HCT116 (cell line): ENCODE data around the gene TUBB4B. TPM values are rescaled to one million over a fixed set of nuclear protein-coding genes. Genes with fewer than 3 reads are reported as not detected.

Source experiments
- ATAC-seq: fragments of 200-7000 bp; cut with Tn5 transposase; 2 replicates; pipeline ENCODE4 v1.9.1; 2020; ENCODE audit warnings: mild to moderate bottlenecking, moderate library complexity
- BruUV-seq: library from RNA; stranded (reverse); fragments of 400-500 nt; replicated peaks from 2 replicates; lab custom pipeline; 2021; lab: Mats Ljungman, UMichigan
- CTCF ChIA-PET: fragments of 300-600 bp; sonication (Branson Sonifier 250); formaldehyde crosslinking; loops from one replicate; lab custom pipeline; 2021; ENCODE audit warnings: antibody characterized with exemption; lab: Charles Lee
- POLR2A ChIA-PET: fragments of 300-600, 350-600 bp; sonication (Branson Sonifier 250); formaldehyde crosslinking; loops from one replicate; lab custom pipeline; 2021; ENCODE audit warnings: antibody characterized with exemption; lab: Charles Lee
- RAD21 ChIA-PET, 2 experiments: fragments of 300-600 bp; sonication (Branson Sonifier 250); formaldehyde crosslinking; loops; one replicate each; lab custom pipeline; 2023; ENCODE audit warnings: low total read pairs in 2 of 2; ENCODE audit not compliant: uncharacterized antibody in 2 of 2, unreplicated experiment in 2 of 2, low non-redundant PET in 1 of 2; lab: Charles Lee
- DNase-seq: peaks from one replicate; pipeline ENCODE4 v3.0.0-alpha.2; 2010; ENCODE audit warnings: low read depth, low spot score
- H2AFZ ChIP-seq: fragments of 200-600 bp; shearing (Covaris generic), sonication (generic); 2 replicates; pipeline ENCODE4 v1.6.1; 2017; ENCODE audit warnings: low read depth, mixed run types, mixed read lengths, antibody characterized with exemption, low read length; ENCODE audit not compliant: poor library complexity, severe bottlenecking
- H3K27ac ChIP-seq: 2 replicates; pipeline ENCODE4 v1.5.1; 2012; ENCODE audit warnings: low read depth, low read length
- H3K27me3 ChIP-seq: fragments of 200-600 bp; sonication (generic); 2 replicates; pipeline ENCODE4 v1.6.1; 2016; ENCODE audit warnings: mixed run types, low read length, mixed read lengths; ENCODE audit not compliant: insufficient read depth
- H3K36me3 ChIP-seq, 2 experiments: fragments of 200-500 bp in 1 of 2; fragments of 200-600 bp in 1 of 2; sonication (Bioruptor generic) in 1 of 2; sonication (generic) in 1 of 2; 2 replicates each; pipeline versions ENCODE4 v1.5.1 to v1.6.1; 2014 to 2016; ENCODE audit warnings: low read length in 2 of 2, inconsistent platforms in 1 of 2, mixed read lengths in 1 of 2, mixed run types in 1 of 2; ENCODE audit not compliant: insufficient read depth in 2 of 2, control insufficient read depth in 1 of 2
- H3K4me1 ChIP-seq, 2 experiments: fragments of 200-600 bp in 1 of 2; sonication (generic) in 1 of 2; 2 replicates each; pipeline versions ENCODE4 v1.5.1 to v1.6.1; 2012 to 2017; ENCODE audit warnings: low read length in 2 of 2, inconsistent platforms in 1 of 2, mild to moderate bottlenecking in 1 of 2, mixed read lengths in 1 of 2, mixed run types in 1 of 2, moderate library complexity in 1 of 2; ENCODE audit not compliant: insufficient read depth in 2 of 2, control insufficient read depth in 1 of 2
- H3K4me2 ChIP-seq: fragments of 200-600 bp; sonication (generic); 2 replicates; pipeline ENCODE4 v1.6.1; 2017; ENCODE audit warnings: mixed run types, low read length, mixed read lengths
- H3K4me3 ChIP-seq, 2 experiments: fragments of 200-600 bp in 1 of 2; sonication (generic) in 1 of 2; replicated peaks in 1 of 2; 2 replicates each; pipeline ENCODE4 v1.5.1; 2011 to 2016; ENCODE audit warnings: low read length in 2 of 2, control low read depth in 1 of 2, low read depth in 1 of 2, mild to moderate bottlenecking in 1 of 2, mixed read lengths in 1 of 2, mixed run types in 1 of 2
- H3K79me2 ChIP-seq: fragments of 200-600 bp; sonication (generic); 2 replicates; pipeline ENCODE4 v1.6.1; 2017; ENCODE audit warnings: mild to moderate bottlenecking, mixed run types, low read length, moderate library complexity, mixed read lengths; ENCODE audit not compliant: insufficient read depth
- H3K9ac ChIP-seq: fragments of 200-600 bp; sonication (generic); 2 replicates; pipeline ENCODE4 v1.6.1; 2016; ENCODE audit warnings: low read length, mixed read lengths
- H3K9me2 ChIP-seq: fragments of 200-600 bp; sonication (generic), shearing (Covaris generic); 2 replicates; pipeline ENCODE4 v1.6.1; 2017; ENCODE audit warnings: mixed run types, mild to moderate bottlenecking, moderate library complexity; ENCODE audit not compliant: insufficient read depth
- H3K9me3 ChIP-seq, 2 experiments: fragments of 200-500 bp in 1 of 2; fragments of 200-600 bp in 1 of 2; sonication (Bioruptor generic) in 1 of 2; sonication (generic) in 1 of 2; 2 replicates each; pipeline ENCODE4 v1.6.1; 2014 to 2017; ENCODE audit warnings: low read length in 2 of 2, mixed read lengths in 2 of 2, inconsistent platforms in 1 of 2, low read depth in 1 of 2, mild to moderate bottlenecking in 1 of 2, mixed run types in 1 of 2, moderate library complexity in 1 of 2; ENCODE audit not compliant: control insufficient read depth in 1 of 2, insufficient read depth in 1 of 2
- H4K20me1 ChIP-seq: fragments of 200-600 bp; sonication (generic), shearing (Covaris generic); 2 replicates; pipeline ENCODE4 v1.6.1; 2017; ENCODE audit warnings: mixed run types, mild to moderate bottlenecking, moderate library complexity; ENCODE audit not compliant: insufficient read depth
- CBX3 ChIP-seq: IDR thresholded peaks from 2 replicates; pipeline ENCODE4 v1.6.1; 2012; ENCODE audit warnings: low read depth
- CEBPB ChIP-seq: IDR thresholded peaks from 2 replicates; pipeline ENCODE4 v1.6.1; 2012; ENCODE audit warnings: low read depth
- ELF1 ChIP-seq: IDR thresholded peaks from 2 replicates; pipeline ENCODE4 v1.6.1; 2012; ENCODE audit warnings: low read depth, borderline replicate concordance
- EZH2phosphoT487 ChIP-seq: fragments of 200-600 bp; IDR thresholded peaks from 2 replicates; pipeline ENCODE4 v1.6.1; 2018; ENCODE audit warnings: antibody characterized with exemption, borderline replicate concordance
- RAD21 ChIP-seq: IDR thresholded peaks from 2 replicates; pipeline ENCODE4 v1.6.1; 2012; ENCODE audit warnings: low read depth, mild to moderate bottlenecking
- SRF ChIP-seq: IDR thresholded peaks from 2 replicates; pipeline ENCODE4 v1.6.1; 2012; ENCODE audit warnings: low read depth
- TCF7L2 ChIP-seq: IDR thresholded peaks from 2 replicates; pipeline ENCODE4 v1.7.0; 2011; ENCODE audit warnings: borderline replicate concordance, inconsistent platforms; ENCODE audit not compliant: insufficient read depth, insufficient read length; ENCODE audit errors: extremely low read depth
- YY1 ChIP-seq: IDR thresholded peaks from 2 replicates; pipeline ENCODE4 v1.6.1; 2011; ENCODE audit warnings: low read length, low read depth, moderate library complexity, mild to moderate bottlenecking; ENCODE audit not compliant: insufficient replicate concordance; ENCODE audit errors: extremely low read depth
- ZFX ChIP-seq: fragments of 450-650 bp; IDR thresholded peaks from 2 replicates; pipeline ENCODE4 v1.6.1; 2017
- ZNF274 ChIP-seq: fragments of 200-500 bp; sonication (Bioruptor generic); IDR thresholded peaks from 2 replicates; pipeline ENCODE4 v1.6.1; 2014; ENCODE audit warnings: mild to moderate bottlenecking, low read depth, low read length, inconsistent platforms
- intact Hi-C: fragments of 100-400 bp; cut with micrococcal nuclease; formaldehyde crosslinking; loops from 2 replicates; pipeline ENCODE4 v1.10.0; 2022
- total RNA-seq: library from RNA; stranded (reverse); gene quantifications from one replicate; pipeline ENCODE4 v1.2.1, GENCODE V29; 2021; ENCODE audit not compliant: unreplicated experiment
- TF ChIP-seq, protein P1 (sequence below): IDR thresholded peaks from 2 replicates; pipeline ENCODE4 v1.6.1; 2012; ENCODE audit warnings: low read depth
- TF ChIP-seq, protein P2 (sequence below): IDR thresholded peaks from 2 replicates; pipeline ENCODE4 v1.6.1; 2012

Gene TUBB4B
- total RNA-seq, 1 experiment from 2014 or later = 502 TPM

DNA sequence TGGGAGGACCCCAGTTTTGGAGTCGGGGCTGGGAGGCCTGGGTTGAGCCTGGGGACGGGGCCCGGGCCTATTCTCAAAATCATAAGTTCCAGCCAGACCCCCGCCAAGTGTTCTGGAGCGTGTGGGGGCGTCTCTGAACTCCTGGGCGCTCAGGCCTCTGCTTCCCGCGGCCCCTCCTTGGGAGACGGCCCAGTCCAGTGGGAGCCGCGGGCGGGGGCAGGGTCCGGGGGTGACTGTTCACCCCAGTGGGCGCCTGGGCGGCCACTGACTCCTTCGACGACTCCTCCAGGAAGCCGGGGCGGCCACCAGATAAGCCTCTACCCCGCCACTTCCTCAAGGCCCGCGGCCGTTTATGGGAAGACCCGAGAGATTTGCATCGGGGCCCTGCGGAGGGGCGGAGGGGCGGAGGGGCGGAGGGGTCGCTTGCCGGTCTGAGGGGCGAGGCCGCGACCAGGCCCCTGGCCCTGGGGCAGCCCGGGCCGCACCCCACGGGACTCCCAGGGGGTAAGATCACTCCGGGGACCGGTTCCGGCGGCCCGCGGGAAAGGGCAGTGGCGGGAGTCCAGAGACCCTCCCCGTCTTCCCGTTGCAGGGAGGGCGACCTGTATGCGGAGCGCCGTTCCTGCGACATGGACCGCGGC is 37.1 kb downstream of the TUBB4B start:
- peak overlapping the region; percentile 84 for H3K9ac ChIP-seq

DNA sequence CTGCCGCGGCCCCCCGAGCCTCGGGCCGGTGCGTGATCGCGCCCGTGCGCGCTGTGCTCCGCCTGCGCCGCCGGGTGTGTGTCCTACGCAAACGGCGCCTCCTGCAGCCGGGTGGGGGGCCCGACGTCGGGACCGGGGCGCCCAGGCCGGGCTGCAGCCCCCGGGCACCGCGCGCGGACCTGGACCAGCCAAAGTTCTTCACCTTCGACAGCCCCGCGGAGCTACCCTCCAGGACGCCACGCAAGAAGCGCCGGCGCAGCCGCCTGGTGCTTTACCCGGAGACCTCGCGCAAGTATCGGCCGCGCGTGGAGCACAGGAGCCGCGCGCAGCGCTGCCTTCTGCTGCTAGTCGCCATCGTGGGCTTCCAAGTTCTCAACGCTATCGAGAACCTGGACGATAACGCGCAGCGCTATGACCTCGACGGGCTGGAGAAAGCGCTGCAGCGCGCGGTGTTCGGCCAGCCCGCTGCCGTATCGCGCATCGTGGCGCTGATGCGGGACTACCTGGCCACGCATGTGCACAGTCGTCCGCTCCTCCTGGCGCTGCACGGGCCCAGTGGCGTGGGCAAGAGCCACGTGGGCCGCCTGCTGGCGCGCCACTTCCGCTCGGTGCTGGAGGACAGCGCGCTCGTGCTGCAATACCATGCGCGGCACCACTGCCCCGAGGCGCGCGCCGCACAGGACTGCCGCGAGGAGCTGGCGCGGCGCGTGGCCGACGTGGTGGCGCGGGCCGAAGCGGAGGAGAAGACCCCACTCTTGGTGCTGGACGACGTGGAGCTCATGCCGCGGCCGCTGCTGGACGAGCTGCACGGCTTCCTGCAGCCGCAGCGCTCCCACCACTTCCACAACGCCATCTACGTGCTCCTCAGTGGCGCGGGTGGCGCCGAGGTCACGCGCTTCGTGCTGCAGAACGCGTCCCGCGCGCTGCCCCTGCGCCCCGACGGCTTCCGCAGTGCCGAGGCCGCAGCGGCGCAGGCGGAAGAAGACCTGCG is 37.9 kb downstream of the TUBB4B start:
- POLR2A ChIA-PET = no interaction called here
- CTCF ChIA-PET = no interaction called here
- TF ChIP-seq ZNF274 (no peak), CBX3 (no peak), SRF (no peak), TCF7L2 (no peak), RAD21 (no peak), CEBPB (no peak), ZFX (no peak), EZH2phosphoT487 (no peak), ELF1 (no peak), YY1 (no peak)
- TF ChIP-seq, protein P1, sequence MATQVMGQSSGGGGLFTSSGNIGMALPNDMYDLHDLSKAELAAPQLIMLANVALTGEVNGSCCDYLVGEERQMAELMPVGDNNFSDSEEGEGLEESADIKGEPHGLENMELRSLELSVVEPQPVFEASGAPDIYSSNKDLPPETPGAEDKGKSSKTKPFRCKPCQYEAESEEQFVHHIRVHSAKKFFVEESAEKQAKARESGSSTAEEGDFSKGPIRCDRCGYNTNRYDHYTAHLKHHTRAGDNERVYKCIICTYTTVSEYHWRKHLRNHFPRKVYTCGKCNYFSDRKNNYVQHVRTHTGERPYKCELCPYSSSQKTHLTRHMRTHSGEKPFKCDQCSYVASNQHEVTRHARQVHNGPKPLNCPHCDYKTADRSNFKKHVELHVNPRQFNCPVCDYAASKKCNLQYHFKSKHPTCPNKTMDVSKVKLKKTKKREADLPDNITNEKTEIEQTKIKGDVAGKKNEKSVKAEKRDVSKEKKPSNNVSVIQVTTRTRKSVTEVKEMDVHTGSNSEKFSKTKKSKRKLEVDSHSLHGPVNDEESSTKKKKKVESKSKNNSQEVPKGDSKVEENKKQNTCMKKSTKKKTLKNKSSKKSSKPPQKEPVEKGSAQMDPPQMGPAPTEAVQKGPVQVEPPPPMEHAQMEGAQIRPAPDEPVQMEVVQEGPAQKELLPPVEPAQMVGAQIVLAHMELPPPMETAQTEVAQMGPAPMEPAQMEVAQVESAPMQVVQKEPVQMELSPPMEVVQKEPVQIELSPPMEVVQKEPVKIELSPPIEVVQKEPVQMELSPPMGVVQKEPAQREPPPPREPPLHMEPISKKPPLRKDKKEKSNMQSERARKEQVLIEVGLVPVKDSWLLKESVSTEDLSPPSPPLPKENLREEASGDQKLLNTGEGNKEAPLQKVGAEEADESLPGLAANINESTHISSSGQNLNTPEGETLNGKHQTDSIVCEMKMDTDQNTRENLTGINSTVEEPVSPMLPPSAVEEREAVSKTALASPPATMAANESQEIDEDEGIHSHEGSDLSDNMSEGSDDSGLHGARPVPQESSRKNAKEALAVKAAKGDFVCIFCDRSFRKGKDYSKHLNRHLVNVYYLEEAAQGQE = no peak
- TF ChIP-seq, protein P2, sequence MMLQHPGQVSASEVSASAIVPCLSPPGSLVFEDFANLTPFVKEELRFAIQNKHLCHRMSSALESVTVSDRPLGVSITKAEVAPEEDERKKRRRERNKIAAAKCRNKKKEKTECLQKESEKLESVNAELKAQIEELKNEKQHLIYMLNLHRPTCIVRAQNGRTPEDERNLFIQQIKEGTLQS = no peak

More for the DNA sequence above, 37.1 kb downstream of the TUBB4B start:
- peak overlapping the region; percentile 85 for H3K4me2 ChIP-seq
- peaks cover 31 to 46% of the 10 kb centered on the region in 2 experiments for H3K4me1 ChIP-seq
- ChIA-PET RAD21 (interaction anchor here (0.5 to 1.4 kb wide), 2 partner anchors 9 to 145 kb away, joined by 3 to 6 read pairs; partner anchors contain the start of genes EXD3 (in 1 of the 2) and NOXA1 (in 1 of the 2)), CTCF (interaction anchor here (2.0 kb wide), 1 partner anchor 9 kb away, joined by 18 read pairs; no protein-coding TSS in a partner anchor)
- H3K9me3 ChIP-seq = no peaks in the 10 kb centered on the region
- intact Hi-C loops = no loop called here
- H4K20me1 ChIP-seq = no peaks in the 10 kb centered on the region
- H2AFZ ChIP-seq = no peak overlapping the region
- peak overlapping the region; percentile 80 to 90 for H3K4me3 ChIP-seq
- H3K79me2 ChIP-seq = peaks cover 34% of the 10 kb centered on the region
- ATAC-seq = no peak
- H3K9me2 ChIP-seq = no peaks in the 10 kb centered on the region
- no peak for TF ChIP-seq ZNF274
- TF ChIP-seq, all 23 proteins: peak for 0
- H3K36me3 ChIP-seq = peaks cover 0 to 15% of the 10 kb centered on the region in 2 experiments; a peak in 3 of 4 replicates
- BruUV-seq = TSS peak; percentile 89
- POLR2A ChIA-PET = interaction anchor here (0.8 to 1.7 kb wide), 5 partner anchors 9 to 150 kb away, joined by 3 to 14 read pairs (median 5); partner anchors contain the start of genes NELFB and TUBB4B
- H3K27me3 ChIP-seq = no peaks in the 10 kb centered on the region
- DNase-seq = no peak
- H3K27ac ChIP-seq = peak overlapping the region; percentile 96

More for the DNA sequence above, 37.9 kb downstream of the TUBB4B start:
- H3K9me3 ChIP-seq = no peaks in the 10 kb centered on the region
- DNase-seq (no peak), ATAC-seq (no peak)
- H3K27ac ChIP-seq = peak overlapping the region; percentile 96; the same call in 1 of the 2 replicates
- no peaks in the 10 kb centered on the region for H3K27me3 ChIP-seq
- RAD21 ChIA-PET = no interaction called here
- no peak overlapping the region for H2AFZ ChIP-seq
- intact Hi-C loops = no loop called here
- peak overlapping the region; percentile 85 for H3K4me2 ChIP-seq
- no peak overlapping the region for H3K9ac ChIP-seq
- H4K20me1 ChIP-seq = no peaks in the 10 kb centered on the region
- peaks cover 27 to 42% of the 10 kb centered on the region in 2 experiments for H3K4me1 ChIP-seq
- BruUV-seq = no TSS peak
- H3K9me2 ChIP-seq = no peaks in the 10 kb centered on the region
- H3K36me3 ChIP-seq = peaks cover 0 to 13% of the 10 kb centered on the region in 2 experiments; a peak in 3 of 4 replicates
- H3K79me2 ChIP-seq = peaks cover 34% of the 10 kb centered on the region
- H3K4me3 ChIP-seq = peak overlapping the region; percentile 80 to 90
